RWPE2 (cell line): Measurements from ENCODE around the gene SPRY4.
"Not testable (repeated sequence)": the region's sequence is repeated elsewhere in the genome, so short reads cannot be mapped to it uniquely, and the experiment has no call there.

Experiments used
- ATAC-seq: fragments of 200-7000 bp; cut with Tn5 transposase; 3 replicates; pipeline ENCODE4 v1.9.1; 2021; ENCODE audit warnings: low read depth
- DNase-seq: peaks from one replicate; pipeline ENCODE4 v3.0.0-alpha.2; 2020; ENCODE audit warnings: low spot score
- H3K27ac ChIP-seq: fragments of 450-650 bp; 2 replicates; pipeline ENCODE4 v1.5.1; 2017; ENCODE audit warnings: mild to moderate bottlenecking; ENCODE audit not compliant: poor library complexity, severe bottlenecking
- H3K27me3 ChIP-seq: fragments of 250-450 bp; sonication (Bioruptor Pico); 2 replicates; pipeline ENCODE4 v1.5.1; 2021; ENCODE audit warnings: mild to moderate bottlenecking, moderate library complexity; ENCODE audit not compliant: insufficient read depth, poor library complexity, severe bottlenecking
- H3K36me3 ChIP-seq: fragments of 250-450 bp; sonication (Bioruptor Pico); 2 replicates; pipeline ENCODE4 v1.5.1; 2020; ENCODE audit warnings: low read depth, mild to moderate bottlenecking, moderate library complexity
- H3K4me1 ChIP-seq: fragments of 250-450 bp; sonication (Bioruptor Pico); 2 replicates; pipeline ENCODE4 v1.5.1; 2021; ENCODE audit warnings: mild to moderate bottlenecking, moderate library complexity; ENCODE audit not compliant: insufficient read depth, poor library complexity, severe bottlenecking
- H3K4me3 ChIP-seq: fragments of 250-450 bp; sonication (Bioruptor Pico); 2 replicates; pipeline ENCODE4 v1.5.1; 2021; ENCODE audit warnings: mild to moderate bottlenecking, moderate library complexity; ENCODE audit not compliant: severe bottlenecking
- H3K9me3 ChIP-seq: fragments of 250-450 bp; sonication (Bioruptor Pico); 2 replicates; pipeline ENCODE4 v1.5.1; 2021; ENCODE audit warnings: mild to moderate bottlenecking, moderate library complexity; ENCODE audit not compliant: severe bottlenecking
- TF ChIP-seq, protein P1 (sequence below): fragments of 450-650 bp; IDR thresholded peaks from one replicate; pipeline ENCODE4 v1.5.1; 2017; ENCODE audit warnings: mild to moderate bottlenecking, moderate library complexity; ENCODE audit not compliant: poor library complexity, severe bottlenecking

The SPRY4 gene

DNA sequence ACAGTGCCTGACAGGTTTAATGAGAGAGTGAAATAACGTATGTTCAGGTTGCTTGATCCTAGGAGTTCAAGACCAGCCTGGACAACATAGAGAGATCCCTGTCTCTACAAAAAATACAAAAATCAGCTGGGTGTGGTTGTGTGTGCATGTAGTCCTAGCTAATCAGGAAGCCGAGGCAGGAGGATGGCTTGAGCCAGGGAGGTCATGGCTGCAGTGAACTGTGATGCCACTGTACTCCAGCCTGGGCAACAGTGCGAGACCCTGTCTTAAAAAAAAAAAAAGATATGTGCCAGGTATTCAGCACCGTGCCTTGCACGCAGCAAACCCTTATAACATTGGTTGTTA is 38.8 kb upstream of the SPRY4 start:
- ATAC-seq: no peak
- H3K27ac ChIP-seq: peak overlapping the region; percentile 91
- H3K4me1 ChIP-seq: peaks cover 43% of the 10 kb centered on the region
- no peak for DNase-seq
- H3K36me3 ChIP-seq: no peaks in the 10 kb centered on the region
- no peaks in the 10 kb centered on the region for H3K27me3 ChIP-seq
- TF ChIP-seq, protein P1, sequence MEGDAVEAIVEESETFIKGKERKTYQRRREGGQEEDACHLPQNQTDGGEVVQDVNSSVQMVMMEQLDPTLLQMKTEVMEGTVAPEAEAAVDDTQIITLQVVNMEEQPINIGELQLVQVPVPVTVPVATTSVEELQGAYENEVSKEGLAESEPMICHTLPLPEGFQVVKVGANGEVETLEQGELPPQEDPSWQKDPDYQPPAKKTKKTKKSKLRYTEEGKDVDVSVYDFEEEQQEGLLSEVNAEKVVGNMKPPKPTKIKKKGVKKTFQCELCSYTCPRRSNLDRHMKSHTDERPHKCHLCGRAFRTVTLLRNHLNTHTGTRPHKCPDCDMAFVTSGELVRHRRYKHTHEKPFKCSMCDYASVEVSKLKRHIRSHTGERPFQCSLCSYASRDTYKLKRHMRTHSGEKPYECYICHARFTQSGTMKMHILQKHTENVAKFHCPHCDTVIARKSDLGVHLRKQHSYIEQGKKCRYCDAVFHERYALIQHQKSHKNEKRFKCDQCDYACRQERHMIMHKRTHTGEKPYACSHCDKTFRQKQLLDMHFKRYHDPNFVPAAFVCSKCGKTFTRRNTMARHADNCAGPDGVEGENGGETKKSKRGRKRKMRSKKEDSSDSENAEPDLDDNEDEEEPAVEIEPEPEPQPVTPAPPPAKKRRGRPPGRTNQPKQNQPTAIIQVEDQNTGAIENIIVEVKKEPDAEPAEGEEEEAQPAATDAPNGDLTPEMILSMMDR: no peak
- H3K9me3 ChIP-seq: no peaks in the 10 kb centered on the region
- H3K4me3 ChIP-seq: no peak overlapping the region

DNA sequence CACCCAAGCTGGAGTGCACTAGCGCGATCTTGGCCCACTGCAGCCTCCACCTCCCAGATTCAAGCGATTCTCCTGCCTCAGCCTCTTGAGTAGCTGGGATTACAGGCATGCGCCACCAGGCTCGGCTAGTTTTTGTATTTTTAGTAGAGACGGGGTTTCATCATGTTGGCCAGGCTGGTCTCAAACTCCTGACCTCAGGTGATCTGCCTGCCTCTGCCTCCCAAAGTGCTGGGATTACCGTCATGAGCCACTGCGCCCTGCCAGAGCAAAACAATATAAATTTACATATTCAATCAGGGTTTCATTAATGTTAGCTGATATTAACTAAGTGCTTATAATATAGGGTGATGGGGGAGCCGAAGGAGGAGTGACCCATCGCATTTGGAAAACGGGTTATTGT is 37.4 kb upstream of the SPRY4 start:
- ATAC-seq, DNase-seq, H3K27me3 ChIP-seq, H3K9me3 ChIP-seq, H3K4me3 ChIP-seq, H3K36me3 ChIP-seq: not testable (repeated sequence)
- Histone ChIP-seq H3K4me1 (peaks cover 49% of the 10 kb centered on the region), H3K27ac (peak overlapping the region; percentile 91)

DNA sequence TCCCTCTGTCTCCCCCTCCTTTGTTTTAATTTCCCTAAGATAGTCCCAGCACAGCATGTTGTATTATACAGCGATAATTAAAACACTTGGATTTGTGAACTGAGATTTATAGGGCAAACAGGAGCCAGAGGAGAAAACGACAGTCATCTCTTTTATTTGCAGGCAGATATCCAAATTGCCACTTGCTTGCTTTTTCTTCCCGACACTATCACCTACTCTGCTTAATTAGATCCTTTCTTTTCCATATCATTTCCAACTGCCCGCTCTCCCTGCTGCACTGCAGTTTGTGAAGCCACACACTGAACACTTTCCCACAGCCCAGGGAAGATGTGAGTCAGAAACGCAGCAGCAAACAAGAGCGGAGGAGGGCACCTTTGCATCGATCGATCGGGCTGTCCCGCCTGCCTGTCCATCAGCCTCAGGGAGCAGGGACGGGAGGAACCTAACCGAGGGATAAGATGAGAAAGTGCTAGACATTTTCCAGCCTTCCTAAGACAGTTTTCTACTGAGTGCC is 35.8 kb upstream of the SPRY4 start:
- Histone ChIP-seq H3K9me3 (no peaks in the 10 kb centered on the region), H3K27me3 (no peaks in the 10 kb centered on the region), H3K36me3 (no peaks in the 10 kb centered on the region), H3K4me3 (no peak overlapping the region), H3K27ac (peak overlapping the region; percentile 91), H3K4me1 (peaks cover 52% of the 10 kb centered on the region)
- ATAC-seq (no peak), DNase-seq (no peak)
- TF ChIP-seq, protein P1: no peak

DNA sequence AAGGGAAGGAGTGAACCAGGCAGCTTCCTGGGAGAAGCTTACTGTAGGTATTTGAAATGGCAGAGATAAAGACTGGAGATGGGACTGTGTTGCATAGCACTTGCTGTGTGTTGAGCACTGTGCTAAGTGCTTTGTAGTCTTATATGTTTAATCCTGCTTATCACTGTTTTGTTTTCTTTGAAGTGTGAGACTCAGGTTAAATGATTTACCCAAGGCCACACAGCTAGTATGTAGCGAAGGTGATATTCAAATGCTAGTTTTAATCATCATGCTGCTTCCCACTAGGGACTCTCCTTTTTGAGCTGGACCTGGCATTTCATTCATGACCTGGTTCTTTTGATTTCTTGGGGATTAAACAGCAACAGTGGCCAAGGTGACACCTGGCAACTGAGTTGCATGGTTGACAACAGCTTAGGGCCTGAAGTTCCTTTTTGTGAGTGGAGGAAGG is 35.3 kb upstream of the SPRY4 start:
- Histone ChIP-seq H3K9me3 (no peaks in the 10 kb centered on the region), H3K4me1 (peaks cover 48% of the 10 kb centered on the region), H3K36me3 (no peaks in the 10 kb centered on the region), H3K27ac (no peak overlapping the region), H3K4me3 (no peak overlapping the region), H3K27me3 (no peaks in the 10 kb centered on the region)
- DNase-seq: no peak
- TF ChIP-seq, protein P1: no peak
- no peak for ATAC-seq

DNA sequence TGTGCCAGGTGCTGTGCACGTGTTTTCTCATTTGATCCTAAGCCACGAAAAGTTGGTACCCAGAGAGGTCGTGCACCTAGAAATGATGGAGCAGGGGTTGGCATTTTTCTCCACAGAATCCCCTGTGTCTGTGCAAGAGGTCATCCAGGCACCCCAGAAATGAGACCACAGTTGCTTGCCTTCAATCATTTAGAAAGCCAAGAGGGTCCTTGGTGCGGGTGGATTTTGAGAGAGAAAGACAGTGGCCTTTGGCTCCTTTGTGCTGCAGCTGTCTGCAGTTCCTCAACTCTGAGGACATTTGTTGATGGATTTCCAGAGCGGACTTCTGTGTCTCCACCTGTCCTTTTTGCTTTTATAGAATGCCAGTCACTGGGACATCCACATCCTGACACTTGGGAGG is 33.8 kb upstream of the SPRY4 start:
- H3K4me3 ChIP-seq: no peak overlapping the region
- peaks cover 34% of the 10 kb centered on the region for H3K4me1 ChIP-seq
- no peaks in the 10 kb centered on the region for H3K36me3 ChIP-seq
- H3K9me3 ChIP-seq: no peaks in the 10 kb centered on the region
- H3K27ac ChIP-seq: no peak overlapping the region
- DNase-seq (no peak), ATAC-seq (no peak)
- no peaks in the 10 kb centered on the region for H3K27me3 ChIP-seq
- TF ChIP-seq, protein P1: no peak
